ENCODE results near the gene DNAAF3. TPM values are rescaled to one million over a fixed set of nuclear protein-coding genes. Genes with fewer than 3 reads are reported as not detected.
"Not testable (repeated sequence)": the region's sequence is repeated elsewhere in the genome, so short reads cannot be mapped to it uniquely, and the experiment has no call there.

DNAAF3 gene
- total RNA-seq, 1 donor from 2014 or later, result 0.90 TPM

DNA sequence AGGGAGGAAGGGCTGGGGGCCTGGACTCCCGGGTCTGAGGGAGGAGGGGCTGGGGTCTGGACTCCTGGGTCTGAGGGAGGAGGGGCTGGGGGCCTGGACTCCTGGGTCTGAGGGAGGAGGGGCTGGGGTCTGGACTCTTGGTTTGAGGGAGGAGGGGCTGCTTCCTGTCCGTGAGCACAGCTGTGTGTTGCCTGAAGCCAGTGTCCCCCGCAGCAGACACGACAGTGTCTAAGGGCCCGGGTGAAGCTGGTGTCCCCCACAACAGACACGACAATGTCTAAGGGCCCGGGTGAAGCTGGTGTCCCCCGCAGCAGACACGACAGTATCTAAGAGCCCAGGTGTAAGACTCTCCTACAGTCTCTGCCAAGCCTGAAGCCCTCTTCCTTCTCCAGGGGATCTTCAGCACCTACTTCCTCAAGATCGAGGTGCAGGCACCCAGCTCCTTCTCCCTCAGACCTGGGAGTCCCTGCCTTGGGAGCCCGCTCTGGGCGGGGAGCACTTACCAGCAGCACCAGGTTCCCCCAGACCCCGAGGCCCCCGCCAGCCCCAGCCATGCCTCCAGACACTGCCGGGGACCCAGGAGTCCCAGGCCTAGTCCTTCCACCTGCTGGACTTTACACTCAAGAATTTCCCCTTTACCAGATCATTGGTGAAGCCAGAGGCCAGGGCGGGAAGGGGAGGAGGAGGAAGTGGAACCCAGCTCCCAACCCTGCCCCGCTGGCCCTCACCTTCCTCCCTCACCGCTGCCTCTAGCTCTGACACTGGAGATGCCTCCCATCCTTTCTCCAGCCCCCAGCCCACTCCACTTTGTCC lies 42.7 kb upstream of the DNAAF3 start, which contains the start of gene PTPRH:
PTPRH (minus strand) TSS at position 622 of the 813 bp plus-strand sequence; CDS start at position 554, 68 bp downstream.
- TF ChIP-seq, protein P1, sequence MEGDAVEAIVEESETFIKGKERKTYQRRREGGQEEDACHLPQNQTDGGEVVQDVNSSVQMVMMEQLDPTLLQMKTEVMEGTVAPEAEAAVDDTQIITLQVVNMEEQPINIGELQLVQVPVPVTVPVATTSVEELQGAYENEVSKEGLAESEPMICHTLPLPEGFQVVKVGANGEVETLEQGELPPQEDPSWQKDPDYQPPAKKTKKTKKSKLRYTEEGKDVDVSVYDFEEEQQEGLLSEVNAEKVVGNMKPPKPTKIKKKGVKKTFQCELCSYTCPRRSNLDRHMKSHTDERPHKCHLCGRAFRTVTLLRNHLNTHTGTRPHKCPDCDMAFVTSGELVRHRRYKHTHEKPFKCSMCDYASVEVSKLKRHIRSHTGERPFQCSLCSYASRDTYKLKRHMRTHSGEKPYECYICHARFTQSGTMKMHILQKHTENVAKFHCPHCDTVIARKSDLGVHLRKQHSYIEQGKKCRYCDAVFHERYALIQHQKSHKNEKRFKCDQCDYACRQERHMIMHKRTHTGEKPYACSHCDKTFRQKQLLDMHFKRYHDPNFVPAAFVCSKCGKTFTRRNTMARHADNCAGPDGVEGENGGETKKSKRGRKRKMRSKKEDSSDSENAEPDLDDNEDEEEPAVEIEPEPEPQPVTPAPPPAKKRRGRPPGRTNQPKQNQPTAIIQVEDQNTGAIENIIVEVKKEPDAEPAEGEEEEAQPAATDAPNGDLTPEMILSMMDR (IDR thresholded peaks at IDR 0.05), result no peak
- Mint-ChIP-seq H3K4me3 (ENCODE audit: unreplicated experiment) (no peak within 1 kb of the TSS), H3K4me1 (ENCODE audit: low read depth) (peaks cover 20% of the 10 kb centered on the region), H3K36me3 (ENCODE audit: low read depth) (peaks cover 2% of the 10 kb centered on the region), H3K27me3 (ENCODE audit: low read depth) (peaks cover 4% of the 10 kb centered on the region), H3K9me3 (ENCODE audit: low read depth) (peaks cover 8% of the 10 kb centered on the region), H3K27ac (ENCODE audit: unreplicated experiment) (peak within 1 kb of the TSS; percentile 80)
- DNase-seq (ENCODE audit: low spot score), result no peak

DNA sequence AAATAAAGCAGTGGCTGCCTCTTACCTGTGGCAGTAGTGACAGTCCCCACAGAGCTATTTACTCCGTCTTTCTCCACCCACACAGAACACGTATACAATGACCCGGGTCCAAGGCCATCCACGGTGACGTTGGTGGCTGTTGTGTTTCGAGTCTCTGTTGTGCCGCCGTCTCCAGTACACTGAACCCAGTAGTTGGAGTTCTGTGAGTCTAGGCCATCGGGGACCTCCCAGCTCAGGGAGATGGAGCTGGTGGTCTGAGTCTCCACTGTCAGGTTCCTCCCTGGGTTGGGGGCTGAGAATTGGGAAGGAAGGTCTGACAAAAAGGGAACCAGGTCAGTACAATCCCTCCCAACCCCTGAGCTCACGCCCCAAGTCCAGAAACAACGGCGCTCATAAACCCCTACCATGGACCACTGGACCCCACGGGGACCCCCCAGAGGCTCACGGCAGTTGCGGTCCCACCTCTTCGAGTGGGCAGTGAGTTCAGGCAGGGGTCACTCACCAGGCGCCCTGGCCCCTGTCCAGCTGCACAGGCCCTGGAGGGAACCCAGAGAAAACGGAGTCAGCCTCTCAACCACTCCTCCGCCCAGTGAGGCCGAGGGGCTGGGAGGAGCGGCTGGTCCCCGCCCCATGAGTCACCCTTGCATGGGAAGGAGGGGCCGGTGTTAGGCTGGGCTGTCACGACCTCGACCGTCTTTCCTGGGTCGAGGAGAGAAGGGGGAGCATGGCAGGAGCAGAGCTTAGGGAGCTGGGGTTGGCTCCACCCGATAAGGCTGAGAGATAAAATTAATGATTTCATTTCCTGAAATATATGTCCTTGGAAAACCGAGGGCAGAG lies 40.5 kb upstream of the DNAAF3 start:
- Mint-ChIP-seq H3K27me3 (ENCODE audit: low read depth) (peaks cover 4% of the 10 kb centered on the region), H3K9me3 (ENCODE audit: low read depth) (no peaks in the 10 kb centered on the region), H3K4me1 (ENCODE audit: low read depth) (peaks cover 20% of the 10 kb centered on the region), H3K36me3 (ENCODE audit: low read depth) (no peaks in the 10 kb centered on the region), H3K4me3 (ENCODE audit: unreplicated experiment) (peak overlapping the region; percentile 72), H3K27ac (ENCODE audit: unreplicated experiment) (peak overlapping the region; percentile 39)
- DNase-seq (ENCODE audit: low spot score), result no peak
- TF ChIP-seq, protein P1 (IDR thresholded peaks at IDR 0.05), result no peak

DNA sequence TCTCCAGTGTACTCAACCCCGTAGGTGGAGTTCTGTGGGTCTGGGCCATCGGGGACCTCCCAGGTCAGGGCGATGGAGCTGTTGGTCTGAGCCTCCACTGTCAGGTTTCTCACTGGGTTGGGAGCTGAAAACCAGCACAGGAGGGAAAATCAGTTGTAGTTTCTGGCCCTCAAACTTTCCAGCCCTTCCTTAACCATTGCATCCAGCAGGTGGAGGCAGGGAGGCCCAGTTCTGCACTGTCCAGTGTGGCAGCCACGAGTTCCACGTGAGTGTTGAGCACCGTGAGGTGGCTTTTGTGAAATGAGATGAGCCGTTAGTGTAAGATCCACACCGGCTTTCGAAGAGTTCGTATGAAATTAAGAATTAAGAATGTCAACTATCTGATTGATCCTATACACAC lies 35.8 kb upstream of the DNAAF3 start:
- H3K4me3 Mint-ChIP-seq (ENCODE audit: unreplicated experiment); H3K27ac Mint-ChIP-seq (ENCODE audit: unreplicated experiment); H3K9me3 Mint-ChIP-seq (ENCODE audit: low read depth); H3K36me3 Mint-ChIP-seq (ENCODE audit: low read depth); H3K4me1 Mint-ChIP-seq (ENCODE audit: low read depth); DNase-seq (ENCODE audit: low spot score): not testable (repeated sequence)
- H3K27me3 Mint-ChIP-seq (ENCODE audit: low read depth), result peaks cover 12% of the 10 kb centered on the region
- TF ChIP-seq, protein P1 (IDR thresholded peaks at IDR 0.05), result peak; percentile 56

DNA sequence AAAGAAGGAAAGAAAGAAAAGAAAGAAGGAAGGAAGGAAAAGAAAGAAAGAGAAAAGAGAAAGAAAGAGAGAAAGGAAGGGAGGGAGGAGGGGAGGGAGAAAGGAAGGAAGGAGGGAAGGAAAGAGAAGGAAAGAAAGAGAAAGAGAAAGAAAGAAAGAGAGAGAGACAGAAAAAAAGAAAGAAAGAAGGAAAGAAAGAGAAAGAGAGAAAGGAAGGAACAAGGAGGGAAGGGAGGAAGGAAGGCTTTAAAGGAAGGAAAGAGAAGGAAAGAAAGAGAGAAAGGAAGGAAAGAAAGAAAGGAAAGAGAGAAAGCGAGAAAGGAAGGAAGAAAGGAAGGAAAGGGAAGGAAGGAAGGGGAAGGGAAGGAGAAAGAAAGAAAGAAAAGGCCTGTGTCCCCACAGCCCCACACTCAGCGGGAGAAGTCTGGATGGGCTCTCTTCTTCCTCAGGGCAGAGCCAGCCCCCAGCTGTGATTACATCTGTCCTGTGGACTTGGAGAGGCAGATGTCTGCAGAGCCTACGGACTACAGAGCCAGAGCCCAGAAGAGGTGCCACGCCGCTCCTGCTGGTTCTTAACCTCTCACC lies 33.3 kb upstream of the DNAAF3 start:
- H3K4me3 Mint-ChIP-seq (ENCODE audit: unreplicated experiment), result no peak overlapping the region
- H3K27ac Mint-ChIP-seq (ENCODE audit: unreplicated experiment), result no peak overlapping the region

More for the DNA sequence above, 33.3 kb upstream of the DNAAF3 start:
- Mint-ChIP-seq H3K36me3 (ENCODE audit: low read depth) (no peaks in the 10 kb centered on the region), H3K9me3 (ENCODE audit: low read depth) (no peaks in the 10 kb centered on the region), H3K27me3 (ENCODE audit: low read depth) (peaks cover 13% of the 10 kb centered on the region), H3K4me1 (ENCODE audit: low read depth) (no peaks in the 10 kb centered on the region)
- TF ChIP-seq, protein P1 (IDR thresholded peaks at IDR 0.05), result no peak
- no peak for DNase-seq (ENCODE audit: low spot score)
